Stimulated activated CD4-positive, alpha-beta T cell treated with anti-CD3 and anti-CD28 coated beads, Interleukin-4, amount 100 ng/mL, for 4 hours (primary cell): Measurements from ENCODE around the gene RAD51.
"Not testable (repeated sequence)": the region's sequence is repeated elsewhere in the genome, so short reads cannot be mapped to it uniquely, and the experiment has no call there.

ENCODE experiments used
- DNase-seq, 2 experiments: peaks; one replicate each; pipeline ENCODE4 v3.0.0-alpha.2; 2020

RAD51 gene

GRCh38 chr15:40694688-40695468, at the start of gene RAD51:
Gene RAD51 (plus strand): TSS chr15:40695174. CDS start chr15:40698759, 3,585 bp downstream.
- peak; percentile 89 for DNase-seq

GRCh38 chr15:40647523-40647922, 47.5 kb upstream of the RAD51 start:
- no peak for DNase-seq

- no peak for DNase-seq
Observed at GRCh38 chr15:40650479-40650878, 44.5 kb upstream of the RAD51 start.

GRCh38 chr15:40660686-40661085, 34.3 kb upstream of the RAD51 start:
- no peak for DNase-seq

- DNase-seq, result no peak
Observed at GRCh38 chr15:40664909-40665308, 30.1 kb upstream of the RAD51 start.

GRCh38 chr15:40676290-40676689, 18.7 kb upstream of the RAD51 start:
- DNase-seq, result not testable (repeated sequence)

- not testable (repeated sequence) for DNase-seq
Observed at GRCh38 chr15:40676906-40677305, 18.1 kb upstream of the RAD51 start.

- DNase-seq, result no peak
Observed at GRCh38 chr15:40680151-40680550, 14.8 kb upstream of the RAD51 start.

GRCh38 chr15:40680959-40681358, 14.0 kb upstream of the RAD51 start:
- not testable (repeated sequence) for DNase-seq

- no peak for DNase-seq
Observed at GRCh38 chr15:40684381-40684780, 10.6 kb upstream of the RAD51 start.

GRCh38 chr15:40685376-40685775, 9.6 kb upstream of the RAD51 start:
- DNase-seq, result no peak

GRCh38 chr15:40688932-40689799, 5.8 kb upstream of the RAD51 start:
- no peak for DNase-seq

GRCh38 chr15:40691737-40692136, 3.2 kb upstream of the RAD51 start:
- no peak for DNase-seq

GRCh38 chr15:40693904-40694687, 878 bp upstream of the RAD51 start:
- DNase-seq, result no peak

- DNase-seq, result no peak
Observed at GRCh38 chr15:40695469-40695890, 506 bp downstream of the RAD51 start.

GRCh38 chr15:40696228-40696627, 1.3 kb downstream of the RAD51 start:
- no peak for DNase-seq

- DNase-seq, result no peak
Observed at GRCh38 chr15:40697916-40698315, 2.9 kb downstream of the RAD51 start.

GRCh38 chr15:40702077-40702476, 7.1 kb downstream of the RAD51 start:
- DNase-seq, result no peak

- DNase-seq, result no peak
Observed at GRCh38 chr15:40706121-40706520, 11.1 kb downstream of the RAD51 start.

GRCh38 chr15:40714144-40714543, 19.2 kb downstream of the RAD51 start:
- no peak for DNase-seq

GRCh38 chr15:40716165-40716564, 21.2 kb downstream of the RAD51 start:
- no peak for DNase-seq

- no peak for DNase-seq
Observed at GRCh38 chr15:40721701-40722100, 26.7 kb downstream of the RAD51 start.

GRCh38 chr15:40722354-40722753, 27.4 kb downstream of the RAD51 start:
- no peak for DNase-seq
